Tibial nerve (tissue), 4 donors: ENCODE data around the gene EVPL. TPM values are rescaled to one million over a fixed set of nuclear protein-coding genes. Genes with fewer than 3 reads are reported as not detected.

Experiments
- DNase-seq, 2 donors: peaks; one replicate each; pipeline ENCODE4 v3.0.0-alpha.2; 2019; ENCODE audit warnings: low spot score in 2 of 2
- H3K27ac ChIP-seq, 4 donors: fragments of 200-600 bp; sonication (generic) in 3 of 4; one replicate each; pipeline ENCODE4 v1.5.1; 2017 to 2019; ENCODE audit warnings: mild to moderate bottlenecking in 1 of 4
- H3K27me3 ChIP-seq, 2 donors: fragments of 200-600 bp; sonication (generic) in 1 of 2; one replicate each; pipeline versions ENCODE4 v1.5.1 to v1.6.0; 2017 to 2019
- H3K36me3 ChIP-seq, 3 donors: fragments of 200-600 bp; sonication (generic); one replicate each; pipeline ENCODE4 v1.5.1; 2018 to 2019
- H3K4me1 ChIP-seq, 4 donors: fragments of 200-600 bp; sonication (generic) in 3 of 4; one replicate each; pipeline ENCODE4 v1.5.1; 2017 to 2019
- H3K4me3 ChIP-seq, 4 donors: fragments of 200-600 bp; sonication (generic) in 3 of 4; one replicate each; pipeline ENCODE4 v1.5.1; 2017 to 2019; ENCODE audit warnings: mild to moderate bottlenecking in 1 of 4, moderate library complexity in 1 of 4
- H3K9me3 ChIP-seq, 4 donors: fragments of 200-600 bp; sonication (generic) in 3 of 4; one replicate each; pipeline ENCODE4 v1.5.1; 2017 to 2019
- CTCF ChIP-seq, 5 experiments: fragments of 200-600 bp in 3 of 5; fragments of 450-650 bp in 2 of 5; sonication (generic) in 3 of 5; IDR thresholded peaks; one replicate each; pipeline ENCODE4 v1.5.1; 2016 to 2019; ENCODE audit warnings: antibody characterized with exemption in 5 of 5, mild to moderate bottlenecking in 3 of 5, moderate library complexity in 2 of 5
- EP300 ChIP-seq, 2 donors: sonication (generic); formaldehyde crosslinking; IDR thresholded peaks; one replicate each; pipeline ENCODE4 v1.6.1; 2017; ENCODE audit warnings: antibody characterized with exemption in 2 of 2, mild to moderate bottlenecking in 1 of 2
- POLR2A ChIP-seq, 2 donors: fragments of 450-650 bp; IDR thresholded peaks; one replicate each; pipeline ENCODE4 v1.6.1; 2017; ENCODE audit warnings: antibody characterized with exemption in 2 of 2, mild to moderate bottlenecking in 2 of 2, moderate library complexity in 2 of 2
- WGBS, 2 donors: methylation state at CpG; one replicate each; pipeline ENCODE4 v1.1.5; 2018; 5-methylcytosine and 5-hydroxymethylcytosine counted together
- total RNA-seq, 4 donors: library from RNA; depleted of rRNA; stranded (reverse); fragments of >200 nt; gene quantifications; one replicate each; pipeline ENCODE4 v1.1.0, GENCODE V29; 2016

Gene EVPL
- total RNA-seq, 4 donors from 2014 or later = 0.98 to 3.0 (median 2.1) TPM; not detected in 1

GRCh38 chr17:76022973-76023899, 3.9 kb downstream of the EVPL start:
- Histone ChIP-seq H3K4me1 (no peaks in the 10 kb centered on the region), H3K27ac (no peak overlapping the region), H3K4me3 (no peak overlapping the region), H3K27me3 (peaks cover 0 to 22% of the 10 kb centered on the region in 2 donors), H3K36me3 (no peaks in the 10 kb centered on the region), H3K9me3 (no peaks in the 10 kb centered on the region)
- no peak for DNase-seq
- TF ChIP-seq POLR2A (IDR thresholded peaks at IDR 0.05) (no peak), EP300 (IDR thresholded peaks at IDR 0.05) (no peak), CTCF (IDR thresholded peaks at IDR 0.05) (no peak)
- 83 to 87% methylated on average over 18 to 28 of the region's 28 CpGs for WGBS, 2 donors

DNA sequence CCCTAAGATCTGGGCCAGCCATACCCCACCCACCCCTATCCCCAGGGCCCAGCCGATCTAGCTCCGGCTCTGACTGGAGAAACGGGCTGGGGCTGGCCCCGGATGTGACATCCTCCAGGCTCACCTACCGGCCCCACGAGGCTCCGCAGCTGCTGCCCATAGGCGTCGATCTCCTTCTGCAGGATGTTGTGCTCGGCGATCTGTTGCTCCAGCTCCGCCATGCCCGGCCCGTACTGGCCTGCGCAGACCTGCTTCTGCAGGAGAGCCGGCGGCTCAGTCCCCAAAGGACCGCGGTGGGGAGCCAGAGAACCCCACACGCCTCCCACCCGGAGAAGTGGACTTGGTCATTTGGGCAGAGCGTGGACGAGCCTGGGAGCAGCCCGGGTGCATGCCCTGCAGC, 4.8 kb downstream of the EVPL start:
- no peak overlapping the region for H3K27ac ChIP-seq
- no peaks in the 10 kb centered on the region for H3K9me3 ChIP-seq
- 78 to 86% methylated on average over 13 to 15 of the region's 24 CpGs for WGBS, 2 donors
- TF ChIP-seq CTCF (IDR thresholded peaks at IDR 0.05) = no peak
- no peak for TF ChIP-seq POLR2A (IDR thresholded peaks at IDR 0.05)
- TF ChIP-seq EP300 (IDR thresholded peaks at IDR 0.05) = no peak
- peaks cover 0 to 22% of the 10 kb centered on the region in 2 donors for H3K27me3 ChIP-seq
- no peak overlapping the region for H3K4me3 ChIP-seq
- no peaks in the 10 kb centered on the region for H3K4me1 ChIP-seq
- no peak for DNase-seq
- no peaks in the 10 kb centered on the region for H3K36me3 ChIP-seq

- Histone ChIP-seq H3K4me3 (no peak overlapping the region), H3K4me1 (no peaks in the 10 kb centered on the region), H3K36me3 (no peaks in the 10 kb centered on the region), H3K27ac (no peak overlapping the region), H3K9me3 (no peaks in the 10 kb centered on the region), H3K27me3 (peaks cover 0 to 24% of the 10 kb centered on the region in 2 donors)
- DNase-seq = no peak
- 75 to 77% methylated on average over 6 of the region's 6 CpGs for WGBS, 2 donors
- TF ChIP-seq POLR2A (IDR thresholded peaks at IDR 0.05) = no peak
- no peak for TF ChIP-seq CTCF (IDR thresholded peaks at IDR 0.05)
- no peak for TF ChIP-seq EP300 (IDR thresholded peaks at IDR 0.05)
Measured at GRCh38 chr17:76019833-76020467, 7.2 kb downstream of the EVPL start.

- H3K27me3 ChIP-seq = peaks cover 0 to 27% of the 10 kb centered on the region in 2 donors
- 79 to 86% methylated on average over 8 to 13 of the region's 13 CpGs for WGBS, 2 donors
- H3K4me1 ChIP-seq = peaks cover 0 to 8% (median 0%) of the 10 kb centered on the region in 4 donors
- no peaks in the 10 kb centered on the region for H3K9me3 ChIP-seq
- no peak overlapping the region for H3K4me3 ChIP-seq
- TF ChIP-seq EP300 (IDR thresholded peaks at IDR 0.05) (no peak), CTCF (IDR thresholded peaks at IDR 0.05) (no peak), POLR2A (IDR thresholded peaks at IDR 0.05) (no peak)
- H3K36me3 ChIP-seq = no peaks in the 10 kb centered on the region
- DNase-seq = no peak
- H3K27ac ChIP-seq = no peak overlapping the region
Measured at GRCh38 chr17:76018801-76019200, 8.3 kb downstream of the EVPL start.

GRCh38 chr17:76018340-76018680, 8.8 kb downstream of the EVPL start:
- Histone ChIP-seq H3K36me3 (no peaks in the 10 kb centered on the region), H3K4me3 (no peak overlapping the region), H3K27ac (no peak overlapping the region), H3K9me3 (no peaks in the 10 kb centered on the region), H3K4me1 (peaks cover 0 to 9% (median 0%) of the 10 kb centered on the region in 4 donors), H3K27me3 (peaks cover 0 to 27% of the 10 kb centered on the region in 2 donors)
- WGBS, 2 donors = 79 to 87% methylated on average over 6 to 11 of the region's 11 CpGs
- no peak for DNase-seq
- TF ChIP-seq EP300 (IDR thresholded peaks at IDR 0.05) (no peak), POLR2A (IDR thresholded peaks at IDR 0.05) (no peak), CTCF (IDR thresholded peaks at IDR 0.05) (no peak)
